Testis (tissue), 2 donors: ENCODE measurements around the gene PPHLN1.

Experiments
- POLR2A ChIP-seq: fragments of 450-650 bp; IDR thresholded peaks from one replicate; pipeline ENCODE4 v1.6.1; 2017; ENCODE audit warnings: antibody characterized with exemption, mild to moderate bottlenecking, moderate library complexity
- TF ChIP-seq, protein P1 (sequence below), 3 experiments: fragments of 450-650 bp in 2 of 3; fragments of 200-600 bp in 1 of 3; sonication (generic) in 1 of 3; IDR thresholded peaks; one replicate each; pipeline ENCODE4 v1.5.1; 2016 to 2019; ENCODE audit warnings: antibody characterized with exemption in 3 of 3, mild to moderate bottlenecking in 2 of 3, moderate library complexity in 1 of 3

DNA sequence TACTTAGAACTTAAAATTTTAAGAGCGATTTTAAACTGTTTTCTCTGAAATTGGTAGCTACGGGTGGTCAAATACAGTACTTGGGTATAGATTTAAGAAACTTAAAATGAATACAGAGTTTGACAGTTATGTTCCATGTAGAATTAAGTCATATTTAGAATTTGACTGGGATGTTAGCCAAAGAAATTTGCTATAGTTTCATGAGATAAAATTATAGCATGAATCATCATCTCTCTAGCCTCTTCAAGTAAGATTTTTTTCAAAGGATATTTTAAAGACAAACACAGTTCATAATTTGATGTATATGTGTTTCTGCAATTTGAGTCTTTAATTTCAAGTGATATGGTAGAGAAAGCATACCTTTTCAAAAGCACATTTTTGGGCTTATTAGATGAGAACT, 41.1 kb upstream of the PPHLN1 start:
- TF ChIP-seq POLR2A: no peak
- TF ChIP-seq, protein P1, sequence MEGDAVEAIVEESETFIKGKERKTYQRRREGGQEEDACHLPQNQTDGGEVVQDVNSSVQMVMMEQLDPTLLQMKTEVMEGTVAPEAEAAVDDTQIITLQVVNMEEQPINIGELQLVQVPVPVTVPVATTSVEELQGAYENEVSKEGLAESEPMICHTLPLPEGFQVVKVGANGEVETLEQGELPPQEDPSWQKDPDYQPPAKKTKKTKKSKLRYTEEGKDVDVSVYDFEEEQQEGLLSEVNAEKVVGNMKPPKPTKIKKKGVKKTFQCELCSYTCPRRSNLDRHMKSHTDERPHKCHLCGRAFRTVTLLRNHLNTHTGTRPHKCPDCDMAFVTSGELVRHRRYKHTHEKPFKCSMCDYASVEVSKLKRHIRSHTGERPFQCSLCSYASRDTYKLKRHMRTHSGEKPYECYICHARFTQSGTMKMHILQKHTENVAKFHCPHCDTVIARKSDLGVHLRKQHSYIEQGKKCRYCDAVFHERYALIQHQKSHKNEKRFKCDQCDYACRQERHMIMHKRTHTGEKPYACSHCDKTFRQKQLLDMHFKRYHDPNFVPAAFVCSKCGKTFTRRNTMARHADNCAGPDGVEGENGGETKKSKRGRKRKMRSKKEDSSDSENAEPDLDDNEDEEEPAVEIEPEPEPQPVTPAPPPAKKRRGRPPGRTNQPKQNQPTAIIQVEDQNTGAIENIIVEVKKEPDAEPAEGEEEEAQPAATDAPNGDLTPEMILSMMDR (IDR thresholded peaks at IDR 0.05): no peak
